T-helper 9 cell (primary cell): ENCODE results near the gene YTHDF1.
A peak's percentile ranks its signal among the peaks of the same experiment; 100 is the strongest.
"Not testable (repeated sequence)": the region's sequence is repeated elsewhere in the genome, so short reads cannot be mapped to it uniquely, and the experiment has no call there.

ENCODE experiments used
- DNase-seq: peaks from one replicate; pipeline ENCODE4 v3.0.0-alpha.2; 2020

The YTHDF1 gene

DNA sequence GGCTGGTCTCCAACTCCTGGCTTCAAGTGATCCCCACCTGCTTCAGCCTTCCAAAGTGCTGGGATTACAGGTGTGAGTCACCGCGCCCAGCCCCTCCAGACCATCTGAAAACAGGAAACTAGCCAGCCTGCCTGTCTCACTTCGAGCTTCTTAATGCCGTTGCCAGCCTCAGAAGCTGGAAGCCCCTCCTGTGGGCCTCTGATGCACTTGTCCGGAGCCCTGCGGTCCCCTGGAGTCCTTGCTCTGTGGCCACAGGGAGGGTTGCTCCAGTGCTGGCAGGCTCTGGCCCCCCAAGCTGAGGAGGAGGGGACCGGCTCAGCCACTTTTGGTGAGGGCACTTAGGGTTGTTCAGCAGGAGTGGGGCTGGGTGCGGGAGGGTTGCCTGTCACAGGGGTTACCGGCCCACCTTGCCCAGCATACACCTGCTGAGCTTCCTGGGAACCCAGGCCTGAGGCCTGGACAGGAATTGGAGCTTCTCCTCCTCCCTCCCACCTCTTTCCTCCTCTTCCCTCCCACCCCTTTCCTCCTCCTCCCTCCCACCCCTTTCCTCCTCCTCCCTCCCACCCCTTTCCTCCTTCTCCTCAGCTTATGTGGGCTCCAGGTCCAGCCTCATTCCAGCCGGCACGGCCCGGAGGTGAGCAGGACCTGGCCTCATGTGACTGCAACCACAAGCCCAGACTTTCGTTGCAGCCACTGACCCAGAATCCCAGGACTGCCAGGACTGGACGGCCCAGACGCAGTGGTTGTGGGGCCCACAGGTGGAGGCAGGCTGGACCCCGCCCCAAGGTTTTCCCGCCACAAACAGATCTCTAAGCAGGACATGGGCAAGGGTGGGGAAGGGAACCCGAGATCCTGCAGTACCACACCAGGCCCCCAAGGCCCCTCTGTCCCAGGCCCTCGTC lies 10.4 kb upstream of the YTHDF1 start:
- DNase-seq: no peak

DNA sequence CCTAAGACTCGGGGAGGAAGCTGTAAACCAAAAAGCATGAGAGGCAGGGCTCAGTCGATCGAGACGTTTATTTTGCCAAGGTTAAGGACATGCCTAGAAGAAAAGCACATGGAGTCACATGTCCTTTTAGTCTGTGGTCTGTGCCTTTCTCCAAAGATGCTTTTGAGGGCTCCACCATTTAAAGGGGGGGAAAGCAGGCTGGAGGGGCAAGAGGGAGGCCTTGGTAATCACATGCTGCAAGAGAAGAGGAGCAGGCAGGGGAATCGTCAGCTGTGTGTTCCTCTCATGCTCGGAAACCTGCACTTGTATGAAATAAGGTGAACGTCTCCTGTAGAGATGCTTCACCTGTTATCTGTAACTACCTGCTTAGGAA lies 9.1 kb upstream of the YTHDF1 start:
- no peak for DNase-seq

- DNase-seq: no peak
These were observed 8.6 kb upstream of the YTHDF1 start for GRCh38 chr20:63224412-63225081.

DNA sequence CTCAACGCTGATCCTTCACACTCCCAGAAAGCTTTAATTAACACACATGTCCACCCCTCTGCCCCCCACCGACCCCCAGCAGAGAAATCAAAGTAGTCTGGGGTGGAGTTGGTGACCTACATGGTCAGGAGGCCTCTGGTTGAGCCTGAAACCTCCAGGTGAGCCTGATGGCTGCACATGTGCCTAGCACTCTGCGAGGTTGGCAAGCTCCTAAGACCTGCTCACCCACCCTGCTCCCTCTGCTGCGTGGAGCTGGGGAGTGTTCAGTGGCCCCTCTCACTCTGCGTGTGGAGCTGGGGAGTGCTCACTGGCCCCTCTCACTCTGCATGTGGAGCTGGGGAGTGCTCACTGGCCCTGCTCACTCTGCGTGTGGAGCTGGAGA lies 7.9 kb upstream of the YTHDF1 start:
- no peak for DNase-seq

DNA sequence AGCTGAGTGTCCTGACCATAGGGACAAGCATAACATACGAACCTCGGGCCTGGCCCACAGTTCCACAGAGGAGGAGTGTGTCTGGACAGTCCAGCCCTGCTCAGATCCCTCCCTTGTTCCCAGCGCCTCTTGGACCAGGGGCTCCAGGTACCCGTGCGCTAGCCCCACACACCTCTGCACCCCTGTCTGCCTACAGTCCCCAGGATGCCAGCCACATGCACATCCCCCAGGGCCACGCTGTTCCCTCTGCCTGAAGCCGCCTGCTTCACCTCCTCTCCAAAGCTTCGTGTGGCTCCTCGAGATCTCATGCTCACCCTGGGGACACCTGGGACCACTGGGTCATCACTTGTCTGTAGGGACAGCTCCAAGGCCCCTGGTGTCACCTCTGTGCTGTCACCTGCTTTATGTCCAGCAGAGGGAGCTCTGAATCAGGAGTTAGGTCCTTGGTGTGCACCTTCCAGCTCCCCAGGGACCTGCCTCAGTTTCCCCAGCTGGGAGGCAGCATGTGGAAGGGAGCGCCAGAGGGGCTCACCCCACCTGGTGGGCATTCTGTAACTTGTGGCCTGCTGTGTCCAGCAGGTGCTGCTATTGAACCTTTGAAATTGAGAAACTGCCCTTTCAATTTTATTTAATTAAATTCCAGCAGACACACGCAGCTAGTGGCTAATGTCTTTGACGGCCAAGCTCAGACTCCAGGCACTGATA lies 7.3 kb upstream of the YTHDF1 start:
- peak; percentile 31 for DNase-seq

- no peak for DNase-seq
These were observed 6.6 kb upstream of the YTHDF1 start for GRCh38 chr20:63222541-63222940.

- DNase-seq: not testable (repeated sequence)
These were observed 5.6 kb upstream of the YTHDF1 start for GRCh38 chr20:63221400-63222053.

GRCh38 chr20:63220696-63221399 lies 4.9 kb upstream of the YTHDF1 start:
- no peak for DNase-seq

DNA sequence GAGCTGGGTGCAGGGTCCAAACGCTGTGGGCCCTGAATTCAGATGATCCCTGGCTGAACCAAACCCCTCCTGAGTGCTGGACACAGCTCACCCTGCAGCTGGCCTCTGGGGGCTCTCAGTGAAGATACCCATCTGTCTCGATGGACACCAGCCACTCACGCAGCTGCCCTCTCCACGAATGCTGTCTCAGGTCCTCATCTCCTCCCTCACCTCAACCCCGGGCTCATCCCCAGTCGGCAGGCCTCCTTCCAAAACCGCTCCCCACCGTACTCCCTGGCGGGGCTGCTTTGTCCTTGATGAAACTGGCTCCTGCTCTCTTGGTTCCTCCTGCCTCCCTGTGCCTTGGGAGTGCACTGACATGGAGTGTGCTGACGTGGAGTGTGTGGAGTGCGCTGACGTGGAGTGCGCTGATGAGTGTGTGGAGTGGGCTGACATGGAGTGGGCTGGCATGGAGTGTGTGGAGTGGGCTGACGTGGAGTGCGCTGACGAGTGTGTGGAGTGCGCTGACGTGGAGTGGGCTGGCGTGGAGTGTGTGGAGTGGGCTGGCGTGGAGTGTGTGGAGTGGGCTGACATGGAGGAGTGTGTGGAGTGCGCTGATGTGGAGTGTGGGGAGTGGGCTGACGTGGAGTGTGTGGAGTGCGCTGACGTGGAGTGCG lies 4.1 kb upstream of the YTHDF1 start:
- no peak for DNase-seq

DNA sequence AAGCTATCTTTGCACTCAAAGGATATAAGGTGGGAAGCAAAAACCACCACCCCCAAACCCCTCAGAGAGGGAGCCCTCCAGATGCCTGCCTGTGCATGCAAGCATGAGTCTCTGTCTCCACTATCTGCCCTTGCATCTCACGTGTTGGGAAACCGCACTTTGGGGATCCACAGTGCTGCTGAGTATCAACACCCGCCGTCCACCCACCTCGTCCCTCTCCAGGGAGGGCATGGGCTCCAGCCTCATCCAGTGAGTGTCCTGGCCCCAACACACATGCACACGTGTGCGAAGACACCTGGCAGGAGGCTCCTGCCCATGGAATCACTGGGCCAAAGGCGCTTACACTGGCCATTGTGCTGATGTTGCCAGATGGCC lies 3.5 kb upstream of the YTHDF1 start:
- DNase-seq: no peak

GRCh38 chr20:63218701-63219446 lies 2.9 kb upstream of the YTHDF1 start:
- DNase-seq: no peak

DNA sequence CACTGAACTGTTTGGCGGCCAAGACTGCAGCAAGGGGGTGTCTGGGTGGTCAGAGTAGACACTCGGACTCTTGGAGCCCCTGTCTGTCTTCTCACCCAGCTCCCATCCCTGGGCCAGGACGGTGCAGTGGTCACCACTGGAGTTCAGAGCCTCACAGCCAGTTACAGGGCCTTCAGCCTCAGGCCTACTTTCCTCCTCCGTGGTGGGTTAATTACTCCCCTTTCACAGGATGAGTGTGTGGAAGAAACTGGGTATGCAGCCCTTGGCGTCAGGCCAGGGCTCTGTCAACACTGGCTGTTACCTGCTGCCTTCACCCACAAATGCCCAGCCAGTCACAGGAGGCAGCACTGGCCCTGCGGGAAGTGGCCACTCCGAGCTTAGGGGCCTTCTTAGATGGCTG lies 1.8 kb upstream of the YTHDF1 start:
- no peak for DNase-seq

- no peak for DNase-seq
These were observed 1.0 kb upstream of the YTHDF1 start for GRCh38 chr20:63216849-63217471.

- DNase-seq: no peak
These were observed 560 bp downstream of the YTHDF1 start for GRCh38 chr20:63215101-63216040.

GRCh38 chr20:63214514-63214913 lies 1.4 kb downstream of the YTHDF1 start:
- no peak for DNase-seq

GRCh38 chr20:63212792-63213191 lies 3.1 kb downstream of the YTHDF1 start:
- DNase-seq: no peak

GRCh38 chr20:63212393-63212730 lies 3.6 kb downstream of the YTHDF1 start:
- no peak for DNase-seq

DNA sequence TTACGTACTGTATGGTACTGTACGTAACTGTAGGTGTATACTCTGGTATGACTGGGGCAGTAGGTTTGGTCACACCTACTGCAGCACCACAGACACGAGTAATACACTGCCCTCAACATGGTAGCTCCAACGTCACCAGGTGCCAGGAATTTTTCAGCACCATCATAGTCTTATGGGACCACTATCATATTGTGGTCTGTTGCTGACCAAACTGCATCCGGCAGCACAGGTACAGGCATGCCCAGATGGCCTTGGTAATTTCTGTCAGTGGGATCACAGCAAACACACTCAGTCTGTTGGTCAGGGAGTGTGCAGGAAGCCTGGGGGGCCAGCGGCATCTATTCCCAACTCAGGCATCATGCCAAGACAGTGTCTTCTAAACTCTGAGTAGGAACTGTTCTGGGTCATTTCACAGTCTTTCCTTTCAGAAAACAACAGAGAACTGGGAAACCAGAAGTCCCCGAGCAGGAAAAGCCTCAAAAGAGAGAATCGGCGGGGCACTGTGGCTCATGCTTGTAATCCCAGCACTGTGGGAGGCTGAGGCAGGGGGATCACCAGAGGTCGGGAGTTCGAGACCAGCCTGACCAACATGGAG lies 5.8 kb downstream of the YTHDF1 start:
- DNase-seq: no peak

GRCh38 chr20:63208346-63208909 lies 7.5 kb downstream of the YTHDF1 start:
- no peak for DNase-seq
